Parathyroid adenoma (tissue), 2 donors: Measurements from ENCODE around the gene FRMD5.
"Not testable (repeated sequence)": the region's sequence is repeated elsewhere in the genome, so short reads cannot be mapped to it uniquely, and the experiment has no call there.

Experiments
- H2AFZ ChIP-seq: fragments of 300-600 bp; sonication (generic); one replicate; pipeline ENCODE4 v1.7.0; 2017; ENCODE audit warnings: antibody characterized with exemption, mild to moderate bottlenecking
- H3K27ac ChIP-seq: fragments of 300-600 bp; sonication (generic); one replicate; pipeline ENCODE4 v1.7.0; 2017
- H3K27me3 ChIP-seq: fragments of 300-600 bp; sonication (generic); one replicate; pipeline ENCODE4 v1.7.0; 2017; ENCODE audit warnings: low read length; ENCODE audit not compliant: control insufficient read depth, insufficient read depth
- H3K36me3 ChIP-seq: fragments of 300-600 bp; sonication (generic); one replicate; pipeline ENCODE4 v1.7.0; 2017; ENCODE audit warnings: low read length; ENCODE audit not compliant: control insufficient read depth, insufficient read depth
- H3K4me1 ChIP-seq: fragments of 300-600 bp; sonication (generic); one replicate; pipeline ENCODE4 v1.7.0; 2017; ENCODE audit warnings: control low read depth
- H3K4me2 ChIP-seq: fragments of 300-600 bp; sonication (generic); one replicate; pipeline ENCODE4 v1.7.0; 2017; ENCODE audit warnings: low read length
- H3K4me3 ChIP-seq: fragments of 300-600 bp; sonication (generic); one replicate; pipeline ENCODE4 v1.7.0; 2017; ENCODE audit warnings: low read depth, low read length
- H3K79me2 ChIP-seq: fragments of 300-600 bp; sonication (generic); one replicate; pipeline ENCODE4 v1.7.0; 2017; ENCODE audit warnings: control low read depth
- H3K9ac ChIP-seq: fragments of 300-600 bp; sonication (generic); one replicate; pipeline ENCODE4 v1.7.0; 2017; ENCODE audit warnings: mild to moderate bottlenecking
- H3K9me3 ChIP-seq: fragments of 300-600 bp; sonication (generic); one replicate; pipeline ENCODE4 v1.7.0; 2017; ENCODE audit warnings: low read length; ENCODE audit not compliant: control insufficient read depth
- CTCF ChIP-seq: fragments of 300-600 bp; sonication (generic); IDR thresholded peaks from one replicate; pipeline ENCODE4 v1.7.0; 2017; ENCODE audit warnings: antibody characterized with exemption, mild to moderate bottlenecking
- donor health status: primary hyperparathyroidism.

FRMD5 gene

GRCh38 chr15:44011238-44011854, 183.7 kb downstream of the FRMD5 start:
- no peak overlapping the region for H3K27ac ChIP-seq
- no peaks in the 10 kb centered on the region for H3K9me3 ChIP-seq
- no peak overlapping the region for H3K4me2 ChIP-seq
- no peak overlapping the region for H3K9ac ChIP-seq
- no peaks in the 10 kb centered on the region for H3K4me1 ChIP-seq
- no peak overlapping the region for H2AFZ ChIP-seq
- H3K36me3 ChIP-seq, result no peaks in the 10 kb centered on the region
- H3K27me3 ChIP-seq, result no peaks in the 10 kb centered on the region
- H3K4me3 ChIP-seq, result no peak overlapping the region
- H3K79me2 ChIP-seq, result no peaks in the 10 kb centered on the region
- TF ChIP-seq CTCF, result no peak

GRCh38 chr15:44010089-44010488, 185.0 kb downstream of the FRMD5 start:
- Histone ChIP-seq H3K36me3 (no peaks in the 10 kb centered on the region), H3K27me3 (no peaks in the 10 kb centered on the region), H3K79me2 (no peaks in the 10 kb centered on the region), H3K4me1 (no peaks in the 10 kb centered on the region), H3K4me2 (no peak overlapping the region), H3K27ac (no peak overlapping the region), H3K4me3 (no peak overlapping the region), H3K9ac (no peak overlapping the region), H3K9me3 (no peaks in the 10 kb centered on the region), H2AFZ (no peak overlapping the region)
- no peak for TF ChIP-seq CTCF

- no peak overlapping the region for H3K4me2 ChIP-seq
- no peaks in the 10 kb centered on the region for H3K4me1 ChIP-seq
- H2AFZ ChIP-seq, result no peak overlapping the region
- no peak overlapping the region for H3K4me3 ChIP-seq
- no peaks in the 10 kb centered on the region for H3K36me3 ChIP-seq
- no peaks in the 10 kb centered on the region for H3K79me2 ChIP-seq
- H3K27ac ChIP-seq, result no peak overlapping the region
- no peak overlapping the region for H3K9ac ChIP-seq
- no peaks in the 10 kb centered on the region for H3K9me3 ChIP-seq
- no peaks in the 10 kb centered on the region for H3K27me3 ChIP-seq
- no peak for TF ChIP-seq CTCF
These were observed 186.0 kb downstream of the FRMD5 start for GRCh38 chr15:44009038-44009437.

GRCh38 chr15:44000248-44000647, 194.8 kb downstream of the FRMD5 start:
- not testable (repeated sequence) for H3K27ac ChIP-seq, H3K4me3 ChIP-seq

GRCh38 chr15:43998607-43999006, 196.5 kb downstream of the FRMD5 start:
- H2AFZ ChIP-seq, result peak overlapping the region; percentile 71
- H3K79me2 ChIP-seq, result no peaks in the 10 kb centered on the region
- no peaks in the 10 kb centered on the region for H3K27me3 ChIP-seq
- H3K4me3 ChIP-seq, result no peak overlapping the region
- no peak overlapping the region for H3K9ac ChIP-seq
- peak overlapping the region; percentile 21 for H3K27ac ChIP-seq
- H3K36me3 ChIP-seq, result no peaks in the 10 kb centered on the region
- peak overlapping the region; percentile 34 for H3K4me2 ChIP-seq
- no peaks in the 10 kb centered on the region for H3K4me1 ChIP-seq
- no peaks in the 10 kb centered on the region for H3K9me3 ChIP-seq
- no peak for TF ChIP-seq CTCF

More at GRCh38 chr15:44000248-44000647, 194.8 kb downstream of the FRMD5 start:
- not testable (repeated sequence) for H3K79me2 ChIP-seq, H3K9me3 ChIP-seq, H3K4me1 ChIP-seq, H3K4me2 ChIP-seq, H3K36me3 ChIP-seq, H3K9ac ChIP-seq, H2AFZ ChIP-seq, H3K27me3 ChIP-seq
